DOHH2 (cell line): ENCODE measurements around the gene PRKN.

Experiments used
- EZH2phosphoT487 ChIP-seq: fragments of 200-600 bp; sonication (generic); IDR thresholded peaks from 2 replicates; pipeline ENCODE4 v1.6.1; 2017; ENCODE audit warnings: borderline replicate concordance, mild to moderate bottlenecking, antibody characterized with exemption, low read length, moderate library complexity, mixed read lengths
- TF ChIP-seq, protein P1 (sequence below): fragments of 200-600 bp; sonication (generic); IDR thresholded peaks from one replicate; pipeline ENCODE4 v1.5.1; 2014; ENCODE audit warnings: antibody characterized with exemption, mild to moderate bottlenecking, low read depth, low read length; ENCODE audit not compliant: poor library complexity, severe bottlenecking

DNA sequence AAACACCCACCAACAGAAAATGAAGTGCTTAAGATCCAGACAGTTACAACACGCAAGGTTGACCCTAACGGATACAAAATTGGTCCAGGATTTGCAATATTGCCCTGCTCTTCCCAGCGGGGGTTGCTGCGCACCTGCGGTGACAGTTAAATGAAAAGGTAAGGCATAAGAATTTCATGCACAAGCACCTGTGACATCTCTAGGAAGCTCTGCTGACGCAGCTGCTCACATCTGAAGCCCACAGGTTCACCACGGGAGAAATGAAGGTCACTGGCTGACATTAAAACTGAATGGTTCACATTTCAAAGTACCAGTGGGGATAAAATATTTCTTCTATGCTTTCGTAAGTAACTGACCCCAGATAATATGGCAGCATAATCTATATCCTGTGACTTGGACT, 764.4 kb downstream of the PRKN start:
- TF ChIP-seq, protein P1, sequence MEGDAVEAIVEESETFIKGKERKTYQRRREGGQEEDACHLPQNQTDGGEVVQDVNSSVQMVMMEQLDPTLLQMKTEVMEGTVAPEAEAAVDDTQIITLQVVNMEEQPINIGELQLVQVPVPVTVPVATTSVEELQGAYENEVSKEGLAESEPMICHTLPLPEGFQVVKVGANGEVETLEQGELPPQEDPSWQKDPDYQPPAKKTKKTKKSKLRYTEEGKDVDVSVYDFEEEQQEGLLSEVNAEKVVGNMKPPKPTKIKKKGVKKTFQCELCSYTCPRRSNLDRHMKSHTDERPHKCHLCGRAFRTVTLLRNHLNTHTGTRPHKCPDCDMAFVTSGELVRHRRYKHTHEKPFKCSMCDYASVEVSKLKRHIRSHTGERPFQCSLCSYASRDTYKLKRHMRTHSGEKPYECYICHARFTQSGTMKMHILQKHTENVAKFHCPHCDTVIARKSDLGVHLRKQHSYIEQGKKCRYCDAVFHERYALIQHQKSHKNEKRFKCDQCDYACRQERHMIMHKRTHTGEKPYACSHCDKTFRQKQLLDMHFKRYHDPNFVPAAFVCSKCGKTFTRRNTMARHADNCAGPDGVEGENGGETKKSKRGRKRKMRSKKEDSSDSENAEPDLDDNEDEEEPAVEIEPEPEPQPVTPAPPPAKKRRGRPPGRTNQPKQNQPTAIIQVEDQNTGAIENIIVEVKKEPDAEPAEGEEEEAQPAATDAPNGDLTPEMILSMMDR: no peak
- TF ChIP-seq EZH2phosphoT487: no peak
